ENCODE results near the gene CD200R1L.
A peak's percentile ranks its signal among the peaks of the same experiment; 100 is the strongest.

CD200R1L gene

DNA sequence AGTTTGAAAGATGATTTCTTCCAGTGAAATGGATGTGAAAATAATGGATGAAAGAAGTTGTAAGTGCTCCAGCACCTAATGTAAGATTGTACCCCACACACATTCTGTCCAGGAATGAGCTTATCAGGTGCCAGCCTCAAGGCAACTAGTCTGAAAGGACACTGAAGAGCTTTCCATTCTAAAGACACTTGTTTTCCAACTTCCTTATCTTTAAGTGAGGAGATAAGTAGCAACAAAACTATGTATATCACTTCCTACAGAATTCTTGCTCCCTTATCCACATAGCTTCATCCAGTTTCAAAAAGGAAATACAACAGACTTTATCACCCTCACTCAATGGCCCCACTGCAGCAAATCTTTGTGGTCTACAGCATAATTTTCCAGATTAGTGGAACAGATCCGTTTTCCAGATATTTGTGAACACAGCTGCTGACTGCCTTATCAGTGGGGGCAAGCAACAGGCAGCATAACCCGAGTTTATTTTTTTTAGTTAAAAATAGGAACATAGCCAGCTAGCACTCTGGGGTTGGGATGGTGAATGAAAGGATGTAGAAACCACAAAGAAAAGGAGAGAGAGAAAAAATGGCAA lies 60.6 kb downstream of the CD200R1L start:
- DNase-seq = no peak

DNA sequence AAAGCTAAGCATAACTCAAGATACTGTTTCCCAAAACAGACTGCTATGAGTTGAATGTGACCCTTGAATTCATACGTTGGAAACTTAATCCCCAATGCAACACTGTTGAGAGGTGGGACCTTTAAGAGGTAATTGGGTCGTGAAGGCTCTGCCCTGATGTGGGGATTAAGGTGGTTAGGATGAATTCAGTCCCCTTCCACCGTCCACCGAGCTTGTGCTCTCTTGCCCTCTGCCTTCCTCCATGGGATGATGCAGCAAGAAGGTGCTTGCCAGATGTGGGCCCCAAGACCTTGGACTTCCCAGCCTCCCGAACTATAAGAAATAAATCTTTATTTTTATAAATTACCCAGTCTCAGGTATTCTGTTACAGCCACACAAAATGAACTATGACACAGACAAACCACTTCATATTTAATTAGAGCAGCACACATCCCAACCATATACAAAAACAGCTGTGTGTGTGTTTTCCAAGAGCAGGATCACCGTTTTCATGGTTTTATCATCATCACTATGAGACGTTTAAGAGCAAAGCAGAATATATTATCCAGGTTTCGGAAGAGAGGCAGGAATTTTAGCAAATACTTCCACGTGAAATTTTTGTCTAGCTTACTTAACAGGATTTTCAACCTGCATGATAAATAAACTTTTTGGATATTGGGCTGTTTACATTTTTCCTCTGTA lies 61.2 kb downstream of the CD200R1L start:
- no peak for DNase-seq

DNA sequence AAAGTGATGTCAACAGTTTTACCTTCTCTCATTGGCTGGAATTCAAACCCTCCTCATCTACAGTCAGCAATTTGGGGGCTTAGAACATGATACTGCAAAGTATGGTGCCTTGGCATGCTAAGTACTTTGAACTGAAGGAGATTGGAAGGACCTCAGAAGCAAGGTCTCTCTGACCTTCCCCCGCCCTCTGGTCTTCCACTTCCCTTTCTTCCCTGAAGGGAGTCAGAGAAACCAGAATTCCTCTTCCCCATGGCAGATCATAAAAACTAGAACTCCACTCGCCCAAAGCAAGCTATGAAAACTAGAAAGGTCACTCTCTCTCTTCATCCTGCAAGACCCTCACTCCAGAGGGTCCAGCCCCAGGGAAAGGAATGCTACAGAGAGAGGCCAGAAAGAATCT lies 64.2 kb downstream of the CD200R1L start:
- DNase-seq = no peak

DNA sequence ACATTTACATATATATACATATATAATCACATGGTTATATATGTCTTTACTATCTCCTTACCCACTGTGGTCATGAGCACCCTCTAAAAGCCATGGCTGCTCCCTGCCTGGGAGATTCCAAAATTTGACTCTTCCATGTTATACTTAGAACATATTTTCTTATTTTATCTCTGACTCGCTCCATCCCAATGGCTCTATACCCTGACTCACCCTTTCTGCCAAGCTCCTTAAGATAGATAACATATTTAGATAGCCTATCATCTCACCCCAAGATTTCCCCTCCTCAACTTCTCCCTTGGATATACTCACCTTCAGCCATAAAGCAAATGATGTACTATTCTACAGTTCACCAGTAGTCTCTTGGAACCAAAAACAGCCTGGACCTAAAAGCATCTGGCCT lies 65.1 kb downstream of the CD200R1L start:
- no peak for DNase-seq

DNA sequence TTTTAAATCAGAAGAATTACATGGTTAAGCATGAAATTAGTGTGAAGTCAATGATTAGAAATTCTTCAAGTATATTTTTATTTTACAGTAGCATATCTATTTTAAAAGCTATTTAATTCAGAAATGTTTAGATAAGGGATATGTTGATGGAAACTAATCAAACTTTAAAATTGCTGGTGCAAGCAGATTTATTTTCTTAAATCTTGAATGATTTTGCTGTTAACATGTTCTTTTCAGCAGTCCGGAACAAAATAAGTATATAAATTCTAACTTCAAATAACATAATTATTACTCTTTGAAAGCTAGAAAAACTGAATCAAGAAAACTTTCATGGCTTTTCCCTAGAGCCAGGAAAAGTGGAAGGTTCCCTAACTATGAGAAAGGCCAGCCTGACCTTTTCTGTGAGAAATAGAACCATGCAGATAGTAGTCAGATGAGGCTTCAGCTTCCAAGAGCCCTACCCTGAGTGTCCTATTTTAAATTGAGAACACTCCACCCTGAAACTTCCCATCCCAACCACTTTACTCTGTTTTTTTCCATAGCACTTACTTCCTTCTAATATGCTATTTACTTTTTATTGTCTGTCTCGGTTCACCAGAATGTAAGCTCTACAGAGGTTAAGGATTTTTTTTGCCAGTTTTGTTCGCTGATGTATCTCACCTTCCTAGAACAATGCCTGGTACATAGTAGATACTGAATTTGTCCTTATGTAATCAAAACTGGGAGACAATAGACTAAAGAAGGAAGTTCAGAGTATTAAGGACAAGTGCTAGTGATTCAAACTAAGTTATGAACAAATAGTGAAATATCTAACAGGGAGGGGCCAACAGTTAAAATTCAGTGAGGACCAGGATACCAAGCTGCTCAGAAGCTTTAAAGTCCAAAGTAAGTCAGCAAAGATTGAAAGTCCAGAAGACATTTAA lies 66.8 kb downstream of the CD200R1L start:
- DNase-seq = no peak

DNA sequence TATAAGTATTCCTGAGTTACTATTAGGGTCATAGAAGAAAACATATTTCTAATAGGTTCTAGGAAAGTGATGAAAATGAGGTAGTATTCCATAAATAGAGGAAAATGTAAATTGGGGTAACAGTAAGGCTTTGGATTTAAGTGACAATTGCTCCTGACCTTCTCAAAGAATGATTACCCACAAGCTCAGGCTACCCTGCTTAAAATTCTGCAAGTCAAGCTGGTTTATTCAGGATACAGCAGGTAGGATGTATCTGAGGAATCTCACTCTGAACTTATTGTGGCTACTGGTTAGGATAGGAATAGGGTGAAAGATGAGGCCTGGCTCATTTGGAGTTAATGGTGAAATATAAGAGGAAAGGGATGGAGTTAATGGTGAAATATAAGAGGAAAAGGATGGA lies 67.7 kb downstream of the CD200R1L start:
- DNase-seq = no peak

DNA sequence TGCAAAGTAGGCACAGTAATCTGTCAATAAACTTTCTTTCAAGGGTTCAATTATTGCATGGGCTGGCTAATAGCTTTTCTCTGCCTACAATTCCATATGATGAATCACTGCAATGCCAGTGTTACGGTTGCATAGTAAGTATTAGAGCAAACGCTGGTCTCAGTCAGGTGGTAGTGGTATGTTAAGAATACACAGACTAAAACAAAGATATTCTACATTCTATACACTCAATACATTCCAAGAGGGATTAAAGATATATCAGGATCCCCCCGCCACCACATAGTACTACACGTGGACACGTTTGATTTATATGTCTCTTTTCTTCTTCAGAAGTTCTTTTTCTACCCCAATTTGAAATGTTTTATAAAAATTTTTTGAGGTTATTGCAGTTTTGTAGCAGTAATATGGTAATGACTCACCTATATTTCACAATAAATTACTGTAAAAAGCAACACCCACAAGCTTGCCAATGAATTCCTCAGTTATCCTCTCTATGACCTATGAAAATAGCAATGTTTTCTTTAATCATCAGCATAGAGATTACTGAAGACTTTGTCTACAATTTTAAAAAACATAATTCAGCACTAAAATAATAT lies 68.2 kb downstream of the CD200R1L start:
- no peak for DNase-seq

DNA sequence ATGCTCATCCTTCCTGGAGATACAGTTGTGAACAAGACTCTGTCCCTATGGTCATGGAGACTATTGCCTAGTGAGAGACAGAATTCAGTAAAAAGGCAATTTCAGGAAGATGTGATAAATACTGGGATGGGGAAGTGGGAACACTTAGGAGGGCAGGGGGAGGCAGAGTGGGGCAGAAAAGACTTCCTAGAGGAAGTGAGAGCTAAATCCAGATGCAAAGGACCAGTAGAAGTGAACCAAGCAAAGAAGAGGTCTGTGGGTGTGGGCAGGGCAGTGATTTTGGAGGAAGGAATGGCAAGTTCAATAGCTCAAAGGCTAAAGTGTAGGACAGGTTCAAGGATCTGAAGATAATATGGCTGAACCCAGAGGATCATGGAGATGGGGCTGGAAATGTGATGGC lies 68.9 kb downstream of the CD200R1L start:
- DNase-seq = no peak

DNA sequence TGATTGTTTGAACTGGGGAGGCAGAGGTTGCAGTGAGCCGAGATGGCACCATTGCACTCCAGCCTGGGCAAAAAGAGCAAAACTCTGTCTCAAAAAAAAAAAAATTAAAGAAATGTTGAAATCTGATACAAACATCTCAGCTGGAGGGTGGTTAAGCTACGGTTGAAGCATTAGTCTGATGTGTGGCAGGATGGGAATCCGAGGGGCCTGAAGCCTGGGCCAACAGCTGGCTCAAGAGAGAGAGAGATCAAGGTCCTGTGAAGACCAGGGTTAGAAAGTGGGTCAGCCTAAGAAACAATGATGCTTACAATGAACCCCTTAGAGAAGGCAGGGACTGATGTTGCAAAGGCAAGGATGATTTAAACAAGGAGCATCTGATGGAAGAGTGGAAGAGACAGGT lies 69.8 kb downstream of the CD200R1L start:
- DNase-seq = no peak

DNA sequence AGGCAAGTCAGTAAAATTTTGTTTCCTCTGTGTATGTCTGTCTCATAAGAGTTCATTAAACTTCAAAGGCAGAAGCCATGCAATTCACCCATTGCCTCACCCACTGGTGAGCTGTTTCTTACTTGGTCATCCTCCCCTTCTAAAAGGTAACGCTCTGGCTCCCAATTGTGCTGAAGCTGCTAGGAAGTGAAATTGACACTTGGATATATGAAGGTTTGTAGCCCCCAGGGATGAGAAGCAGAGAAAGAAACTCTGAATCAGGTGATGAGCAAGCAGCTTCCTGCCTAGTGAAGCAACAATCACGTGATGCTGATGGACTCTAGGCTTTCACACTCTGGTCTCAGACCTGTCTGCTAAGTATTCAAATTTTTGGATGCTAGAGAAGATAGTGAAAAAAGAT lies 70.7 kb downstream of the CD200R1L start:
- no peak for DNase-seq

DNA sequence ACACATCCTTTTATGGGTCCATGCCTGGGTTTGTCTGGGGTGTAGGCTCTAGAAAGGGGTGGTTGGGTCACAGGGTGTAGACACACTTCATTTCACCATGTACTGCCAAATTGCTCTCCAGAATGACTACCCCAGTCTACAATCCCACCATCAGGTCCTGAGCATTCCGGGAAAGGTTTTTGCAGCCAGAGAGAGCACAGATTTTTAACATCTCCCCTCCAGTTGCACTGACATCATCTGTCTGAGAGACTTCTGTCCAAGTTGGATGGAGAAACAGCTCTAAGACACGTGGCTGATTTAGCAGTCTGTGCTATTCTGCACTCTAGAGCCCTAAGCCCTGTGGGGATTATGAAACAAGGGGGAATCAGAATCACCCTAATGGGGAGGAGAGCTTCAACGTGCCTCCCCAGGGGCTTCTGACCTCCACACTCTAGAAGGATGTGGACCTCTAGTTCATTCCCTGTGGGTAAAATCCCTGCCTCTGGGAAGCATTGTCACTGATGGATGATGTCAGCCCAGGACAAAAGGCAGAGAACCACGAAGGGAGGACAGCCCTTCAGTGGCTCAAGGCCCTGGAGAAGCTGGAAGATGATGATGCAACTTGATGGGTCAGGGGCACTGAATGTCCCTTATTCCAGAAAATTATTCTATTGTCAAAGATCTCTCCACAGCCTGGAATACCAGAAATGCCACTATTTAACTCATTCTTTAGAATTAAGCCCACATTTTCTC lies 71.5 kb downstream of the CD200R1L start:
- DNase-seq = no peak

DNA sequence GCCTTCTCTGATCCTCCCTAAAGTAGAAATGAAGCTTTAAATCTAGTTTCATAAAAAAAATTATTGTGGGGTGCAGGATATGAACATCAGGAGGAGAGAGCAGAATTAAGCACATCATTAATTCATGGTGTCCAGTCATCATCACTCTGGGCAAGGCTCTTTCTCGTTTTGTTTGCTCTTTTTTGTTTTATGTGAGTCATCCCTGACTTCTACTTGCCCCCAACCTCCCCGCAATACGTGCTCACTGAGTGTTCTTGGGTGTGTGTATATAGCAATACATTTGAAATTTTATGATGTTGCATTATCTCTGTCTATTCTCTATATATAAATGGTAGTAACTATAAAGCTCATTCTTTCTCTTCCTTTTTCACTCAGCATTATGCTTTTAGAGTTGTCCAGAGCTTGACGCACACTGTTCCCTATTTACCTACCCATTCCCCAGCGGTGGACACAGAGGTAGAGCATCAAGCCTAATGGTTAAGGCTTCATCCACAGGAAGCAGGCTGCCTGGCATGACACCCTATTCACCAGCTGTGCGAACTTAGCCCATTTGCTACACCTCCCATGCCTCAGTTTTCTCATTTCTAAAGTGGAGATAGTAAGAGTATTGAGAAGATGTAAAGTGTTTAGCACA lies 72.3 kb downstream of the CD200R1L start:
- no peak for DNase-seq

DNA sequence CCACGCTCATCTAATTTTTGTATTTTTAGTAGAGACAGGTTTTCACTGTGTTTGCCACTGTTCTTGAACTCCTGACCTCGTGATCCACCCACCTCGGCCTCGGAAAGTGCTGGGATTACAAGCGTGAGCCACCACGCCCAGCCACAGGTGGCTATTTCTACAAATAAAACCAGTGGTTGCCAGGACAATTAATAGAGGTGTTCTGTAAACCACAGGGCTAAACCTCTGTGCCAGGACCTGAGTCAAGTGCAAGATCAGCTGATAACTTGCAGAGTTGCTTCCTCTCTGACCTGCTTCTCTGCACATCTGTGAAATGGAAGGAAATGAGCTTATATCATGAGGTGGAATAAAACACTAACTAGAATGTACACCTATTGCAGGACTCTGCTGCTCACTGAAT lies 72.8 kb downstream of the CD200R1L start:
- DNase-seq = peak; percentile 13

DNA sequence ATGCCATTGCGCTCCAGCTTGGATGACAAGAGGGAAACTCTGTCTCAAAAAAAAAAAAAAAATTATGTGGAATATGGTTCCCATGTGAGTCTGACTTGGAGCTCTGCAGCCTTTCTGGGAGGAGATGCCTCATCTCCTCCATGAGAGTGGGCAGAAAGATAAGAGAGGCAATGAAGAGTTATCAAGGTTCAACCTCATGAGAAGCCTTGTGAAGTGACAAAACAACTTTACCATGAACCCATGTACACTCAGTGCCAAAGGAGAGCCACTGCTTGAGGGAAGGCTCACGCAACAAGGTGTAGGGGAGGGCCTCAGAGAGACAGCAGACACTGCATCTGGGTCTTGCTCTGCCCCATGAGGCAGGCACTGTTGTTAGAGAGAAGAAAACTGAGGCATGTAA lies 75.7 kb downstream of the CD200R1L start:
- DNase-seq = no peak

DNA sequence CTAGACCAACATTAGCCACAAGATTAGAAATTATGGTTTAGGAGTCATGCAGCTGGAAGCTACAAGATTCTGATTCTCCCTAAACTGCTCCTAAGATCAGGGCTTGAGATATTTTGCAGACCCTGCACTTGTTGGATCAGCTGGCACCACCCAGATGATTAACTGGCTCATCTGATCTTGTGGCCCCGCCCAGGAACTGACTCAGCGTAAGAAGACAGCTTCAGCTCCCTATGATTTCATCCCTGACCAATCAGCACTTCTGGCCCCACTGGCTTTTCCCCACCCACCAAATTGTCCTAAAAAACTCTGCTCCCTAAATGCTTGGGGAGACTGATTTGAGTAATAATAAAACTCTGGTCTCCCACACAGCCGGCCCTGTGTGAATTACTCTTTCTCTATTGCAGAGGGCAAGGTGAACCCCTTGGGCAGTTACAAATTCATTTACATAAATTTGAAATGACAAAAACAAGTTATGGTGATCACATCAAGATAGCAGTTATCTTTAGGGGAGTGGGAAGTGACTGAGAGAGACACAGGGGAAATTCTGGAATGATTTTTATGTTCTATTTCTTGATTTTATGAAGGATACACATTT lies 76.5 kb downstream of the CD200R1L start:
- DNase-seq = peak; percentile 73

DNA sequence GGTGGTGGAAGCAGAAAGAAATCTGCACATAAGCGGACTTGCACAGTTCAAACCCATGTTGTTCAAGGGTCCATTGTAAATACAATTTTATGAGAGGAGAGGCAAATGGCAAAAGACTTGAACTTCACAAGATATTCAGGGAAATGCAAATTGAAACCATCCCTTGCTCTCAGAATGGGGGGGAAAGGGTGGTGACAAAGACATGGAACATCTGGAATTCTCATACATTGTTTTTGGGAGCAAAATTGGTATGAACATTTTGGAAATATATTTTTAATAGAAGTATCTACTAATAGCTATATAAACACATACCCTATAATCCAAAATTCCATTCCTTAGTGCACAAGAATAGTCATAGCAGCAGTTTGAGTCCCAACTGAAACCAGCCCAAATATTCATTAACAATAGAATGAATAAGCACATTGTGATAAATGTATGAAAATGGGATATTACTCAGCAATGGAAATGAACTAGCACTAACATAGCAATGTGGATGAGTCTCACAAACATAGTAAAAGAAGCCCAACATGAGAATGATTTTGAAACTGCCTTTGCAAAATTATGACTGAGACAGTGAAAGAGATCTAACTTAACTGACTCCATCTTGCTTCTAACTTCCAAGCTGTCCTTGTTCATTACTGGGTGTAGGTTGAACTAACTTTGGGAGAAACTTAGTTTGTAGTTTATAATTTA lies 77.2 kb downstream of the CD200R1L start:
- no peak for DNase-seq

DNA sequence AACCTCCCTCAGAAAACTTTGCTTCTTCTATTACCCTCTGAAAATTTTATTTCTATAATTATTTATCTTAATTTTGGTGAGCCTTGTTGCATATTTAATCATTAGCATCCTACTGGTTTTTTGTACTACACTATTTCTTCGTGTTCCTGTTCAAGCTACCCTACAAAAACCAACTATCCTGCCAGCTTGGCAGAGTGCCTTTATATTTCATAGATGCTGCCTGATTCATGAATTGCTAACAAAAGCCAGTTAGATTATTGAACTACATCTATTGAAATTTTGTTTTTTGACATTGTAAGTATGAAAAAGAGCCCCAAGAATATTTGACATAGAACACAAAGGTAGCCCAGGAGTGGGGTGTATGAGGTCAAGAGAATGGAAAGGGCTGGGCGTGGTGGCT lies 78.9 kb downstream of the CD200R1L start:
- DNase-seq = no peak

DNA sequence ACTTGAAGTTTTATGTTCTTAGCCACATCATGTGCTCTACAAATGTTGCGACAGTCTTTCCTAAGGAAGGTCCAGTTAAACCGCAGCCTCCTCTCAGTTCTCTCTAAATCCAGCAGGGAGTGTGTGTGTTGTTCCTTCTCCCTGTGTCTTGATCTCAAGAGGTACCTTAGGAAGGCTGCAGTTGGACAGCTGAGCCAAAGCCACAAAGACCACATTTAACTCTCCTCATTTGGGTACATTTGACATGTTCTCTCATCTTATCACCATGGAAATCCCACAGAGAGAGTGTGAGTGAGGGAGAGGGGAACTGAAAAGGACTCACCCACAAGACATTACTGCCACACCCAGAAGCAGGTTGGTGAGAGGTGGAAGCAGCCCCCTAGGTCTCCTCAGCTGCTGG lies 79.5 kb downstream of the CD200R1L start:
- no peak for DNase-seq

Measured in activated CD4-positive, alpha-beta T cell treated with anti-CD3 and anti-CD28 coated beads for 48 hours (primary cell).